Right cardiac atrium (tissue), 5 donors: ENCODE measurements around the gene GTF2F2. TPM values are rescaled to one million over a fixed set of nuclear protein-coding genes. Genes with fewer than 3 reads are reported as not detected.
A peak's percentile ranks its signal among the peaks of the same experiment; 100 is the strongest.
"Not testable (repeated sequence)": the region's sequence is repeated elsewhere in the genome, so short reads cannot be mapped to it uniquely, and the experiment has no call there.

Source experiments
- ATAC-seq, 2 donors: fragments of 200-7000 bp; cut with Tn5 transposase; one replicate each; pipeline versions ENCODE4 v1.8.0 to v1.9.1; 2020; ENCODE audit warnings: moderate library complexity in 2 of 2, mild to moderate bottlenecking in 1 of 2
- DNase-seq, 3 donors: peaks; one replicate each; pipeline ENCODE4 v3.0.0-alpha.2; 2020
- H3K27ac ChIP-seq: one replicate; pipeline ENCODE4 v1.5.1; 2013; ENCODE audit warnings: mild to moderate bottlenecking, low read length, control low read depth, moderate library complexity
- H3K27me3 ChIP-seq: one replicate; pipeline ENCODE4 v1.6.1; 2013; ENCODE audit not compliant: control insufficient read depth, insufficient read depth
- H3K4me1 ChIP-seq: one replicate; pipeline ENCODE4 v1.6.1; 2013; ENCODE audit warnings: low read length; ENCODE audit not compliant: control insufficient read depth, insufficient read depth
- H3K4me3 ChIP-seq: one replicate; pipeline ENCODE4 v1.5.1; 2013; ENCODE audit warnings: low read length, control low read depth
- H3K9me3 ChIP-seq: one replicate; pipeline ENCODE4 v1.6.1; 2013; ENCODE audit warnings: low read length; ENCODE audit not compliant: control insufficient read depth
- WGBS: extraction: QIAGEN DNeasy Blood & Tissue Kit; methylation state at CpG from one replicate; pipeline ENCODE4 v1.1.7; 2013; 5-methylcytosine and 5-hydroxymethylcytosine counted together
- intact Hi-C, 4 donors: fragments of 100-400 bp; cut with DNase I; formaldehyde crosslinking; loops; one replicate each; pipeline versions ENCODE4 v1.11.0 to v1.14.0; 2022 to 2023
- polyA plus RNA-seq: library from polyadenylated mRNA; stranded (reverse); fragments of 200-250 nt; gene quantifications from one replicate; pipeline ENCODE4 v1.2.3, GENCODE V29; 2013
- total RNA-seq, 4 donors: library from RNA; stranded (reverse); fragmentation: NEBNext Ultra II Directional; extraction: Animal tissue kit (Norgen Biotek cat#: 25700); gene quantifications; one replicate each; pipeline ENCODE4 v1.2.1, GENCODE V29; 2021
- donor health status: healthy with polysubstance abuse.
- donor health status: DM: no; HTN: yes; CAD: no.
- donor health status: DM: no; HTN: no; CAD: no.
- donor health status: DM: no; HTN: yes; CAD: no; lungs with severe emphysema.
- donor health status: DM: yes; HTN: yes; CAD: no.

GTF2F2 gene
- total and polyA plus RNA-seq, 5 donors, result 13.6 to 19.8 (median 17.1) TPM

DNA sequence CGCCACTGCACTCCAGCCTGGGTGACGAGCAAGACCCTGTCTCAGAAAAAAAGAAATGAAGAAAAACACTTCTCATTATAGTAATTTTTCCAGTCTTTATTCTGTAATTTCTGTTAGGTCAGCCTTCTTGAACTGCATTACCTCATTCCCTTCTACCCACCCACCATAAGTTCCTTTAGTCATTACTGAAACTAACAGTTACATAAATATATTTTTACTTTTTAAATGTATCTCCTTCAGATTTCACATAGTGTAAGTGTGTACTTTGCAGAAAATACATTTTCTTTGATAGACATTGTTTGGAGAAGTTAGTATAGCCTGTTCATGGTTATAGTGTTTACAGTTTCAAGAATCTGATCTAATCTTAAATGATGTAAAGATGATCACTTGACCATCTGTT is 112.3 kb downstream of the GTF2F2 start:
- Histone ChIP-seq H3K9me3 (no peaks in the 10 kb centered on the region), H3K4me3 (no peak overlapping the region), H3K27ac (no peak overlapping the region), H3K4me1 (no peaks in the 10 kb centered on the region), H3K27me3 (no peaks in the 10 kb centered on the region)
- WGBS, result 99% methylated on average over 2 of the region's 2 CpGs
- no peak for DNase-seq
- intact Hi-C loops, result no loop called here
- ATAC-seq, result no peak

DNA sequence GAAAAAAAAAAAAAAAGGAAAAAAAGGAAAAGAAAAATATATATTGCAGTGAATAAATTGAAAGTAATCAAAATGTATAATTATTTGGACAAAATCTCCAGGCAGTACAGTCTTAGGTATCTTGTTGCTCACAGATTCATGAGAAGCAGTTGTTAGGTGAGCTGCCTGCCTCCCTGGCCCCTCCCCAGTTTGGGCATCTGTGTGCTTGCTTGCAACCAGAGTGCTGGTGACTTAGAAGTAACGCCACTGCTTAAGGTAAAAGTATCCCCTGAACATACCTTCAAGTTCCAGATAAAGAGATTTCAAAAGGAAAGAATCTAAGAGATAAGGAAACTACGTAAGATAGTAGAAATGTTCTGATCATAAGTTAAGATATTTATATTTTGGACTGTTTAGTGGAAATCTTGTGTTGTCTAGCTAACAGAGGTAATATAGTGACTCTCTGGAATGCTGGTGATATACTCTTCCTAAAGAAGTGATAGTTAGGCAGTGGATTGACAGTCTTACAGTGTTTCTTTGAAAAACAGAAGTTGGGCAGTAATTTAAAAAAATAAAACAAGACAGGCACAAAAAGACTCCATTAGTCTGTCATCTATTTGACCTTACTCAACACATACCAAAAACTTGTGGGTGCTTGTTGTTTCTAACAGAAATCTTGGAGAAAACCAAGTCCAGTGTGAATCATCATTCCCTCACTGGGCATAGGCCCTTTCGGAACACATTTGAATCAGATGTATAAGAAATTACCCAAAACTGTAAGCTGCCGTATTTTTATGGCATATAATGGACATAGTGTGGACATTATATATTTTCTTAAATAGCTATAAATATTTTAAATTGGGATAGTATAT is 118.9 kb downstream of the GTF2F2 start:
- H3K27me3 ChIP-seq, result no peaks in the 10 kb centered on the region
- no peak overlapping the region for H3K4me3 ChIP-seq
- DNase-seq, result no peak
- no peaks in the 10 kb centered on the region for H3K4me1 ChIP-seq
- ATAC-seq, result no peak
- 95% methylated on average over 4 of the region's 4 CpGs for WGBS
- H3K27ac ChIP-seq, result no peak overlapping the region
- intact Hi-C loops, result no loop called here
- H3K9me3 ChIP-seq, result no peaks in the 10 kb centered on the region

DNA sequence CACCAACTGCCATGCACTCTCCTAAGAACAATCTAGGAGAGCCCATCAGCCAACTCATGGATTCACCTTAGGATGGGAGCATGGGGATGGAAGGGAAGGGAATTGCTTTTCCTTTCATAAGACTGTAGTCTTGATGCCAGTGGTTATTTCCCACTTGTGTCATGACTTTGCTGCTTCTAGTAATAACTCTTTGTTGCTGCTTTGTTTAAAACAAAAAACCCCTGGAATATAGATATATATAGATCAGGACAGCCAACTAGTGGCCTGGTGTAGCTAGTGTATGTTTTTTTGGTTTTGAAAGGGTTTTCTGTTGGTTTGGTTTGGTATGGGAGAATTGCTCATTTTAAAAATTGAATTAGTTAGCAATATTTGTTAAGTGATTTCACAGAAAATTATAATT is 119.8 kb downstream of the GTF2F2 start:
- ATAC-seq, result no peak
- DNase-seq, result no peak
- H3K4me1 ChIP-seq, result no peaks in the 10 kb centered on the region
- no peaks in the 10 kb centered on the region for H3K27me3 ChIP-seq
- H3K27ac ChIP-seq, result no peak overlapping the region
- H3K9me3 ChIP-seq, result no peaks in the 10 kb centered on the region
- intact Hi-C loops, result no loop called here
- H3K4me3 ChIP-seq, result no peak overlapping the region

DNA sequence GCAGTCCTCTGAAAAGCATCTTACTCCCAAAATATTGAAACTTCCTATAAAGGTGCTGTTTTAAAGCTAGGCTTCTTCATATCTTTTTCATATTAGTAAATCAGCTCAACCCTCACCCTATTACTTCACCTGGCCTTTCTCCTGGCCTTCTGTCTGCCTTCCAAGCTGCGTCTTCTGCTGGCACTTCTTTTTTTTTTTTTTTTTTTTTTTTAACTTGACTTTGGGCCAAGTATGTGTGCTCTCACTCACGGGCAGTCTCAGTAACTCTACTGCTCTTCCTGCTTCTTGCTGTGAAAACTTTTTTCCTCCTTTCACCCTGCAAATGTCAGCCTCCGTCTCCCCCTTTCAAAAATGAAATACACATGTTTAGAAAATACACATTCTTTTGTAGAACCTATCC is 121.8 kb downstream of the GTF2F2 start:
- H3K4me3 ChIP-seq, result no peak overlapping the region
- 4% methylated on average over 3 of the region's 3 CpGs for WGBS
- H3K27me3 ChIP-seq, result no peaks in the 10 kb centered on the region
- ATAC-seq (peak; percentile 43 to 66), DNase-seq (no peak)
- no peaks in the 10 kb centered on the region for H3K9me3 ChIP-seq
- H3K4me1 ChIP-seq, result no peaks in the 10 kb centered on the region
- intact Hi-C loops, result no loop called here
- no peak overlapping the region for H3K27ac ChIP-seq

GRCh38 chr13:45242524-45242923 is 122.2 kb downstream of the GTF2F2 start:
- no peak overlapping the region for H3K27ac ChIP-seq
- H3K27me3 ChIP-seq, result no peaks in the 10 kb centered on the region
- DNase-seq (no peak), ATAC-seq (no peak)
- no peak overlapping the region for H3K4me3 ChIP-seq
- H3K9me3 ChIP-seq, result no peaks in the 10 kb centered on the region
- 97% methylated on average over 1 of the region's 1 CpG for WGBS
- no peaks in the 10 kb centered on the region for H3K4me1 ChIP-seq
- intact Hi-C loops, result no loop called here

GRCh38 chr13:45243077-45243476 is 122.8 kb downstream of the GTF2F2 start:
- Histone ChIP-seq H3K27me3 (no peaks in the 10 kb centered on the region), H3K4me1 (no peaks in the 10 kb centered on the region), H3K9me3 (no peaks in the 10 kb centered on the region), H3K27ac (no peak overlapping the region), H3K4me3 (no peak overlapping the region)
- DNase-seq (no peak), ATAC-seq (no peak)
- 96% methylated on average over 8 of the region's 8 CpGs for WGBS
- intact Hi-C loops, result no loop called here

DNA sequence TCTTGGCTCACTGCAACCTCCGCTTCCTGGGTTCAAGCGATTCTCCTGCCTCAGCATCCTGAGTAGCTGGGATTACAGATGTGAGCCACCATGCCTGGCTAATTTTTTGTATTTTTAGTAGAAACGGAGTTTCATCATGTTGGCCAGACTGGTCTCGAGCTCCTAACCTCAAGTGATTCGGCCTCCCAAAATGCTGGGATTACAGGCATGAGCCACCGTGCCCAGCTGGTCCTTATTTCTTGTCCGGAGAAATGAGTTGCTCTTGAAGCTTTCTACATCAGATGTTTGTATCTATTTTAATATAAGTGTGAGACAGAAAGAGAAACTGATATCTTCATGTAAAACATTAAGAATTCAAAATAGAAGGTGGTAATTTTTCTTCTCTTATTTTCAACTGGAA is 124.4 kb downstream of the GTF2F2 start:
- H3K4me1 ChIP-seq, intact Hi-C loops, H3K27ac ChIP-seq, H3K27me3 ChIP-seq, H3K9me3 ChIP-seq, DNase-seq, ATAC-seq, H3K4me3 ChIP-seq: not testable (repeated sequence)
- WGBS, result 96% methylated on average over 7 of the region's 7 CpGs

DNA sequence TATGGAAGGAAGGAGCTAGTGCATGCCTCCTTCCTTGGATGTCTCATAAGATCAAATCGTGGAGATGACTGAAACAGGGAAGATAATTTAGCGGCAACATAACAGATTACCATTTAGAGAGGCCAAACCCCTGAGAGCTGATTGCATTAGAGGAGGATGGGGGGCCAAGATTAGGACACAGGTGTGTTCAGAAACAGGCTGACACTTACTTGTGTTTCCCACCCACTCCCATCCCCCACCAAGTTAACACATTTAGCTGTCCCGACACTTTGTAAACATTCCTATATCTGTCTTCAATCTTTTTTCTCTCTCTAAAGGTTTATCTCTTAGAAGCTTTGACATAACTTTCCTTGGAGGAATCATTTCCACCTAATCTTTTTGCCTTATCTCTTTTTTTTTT is 129.4 kb downstream of the GTF2F2 start:
- intact Hi-C loops, result no loop called here
- ATAC-seq (no peak), DNase-seq (no peak)
- no peaks in the 10 kb centered on the region for H3K4me1 ChIP-seq
- H3K4me3 ChIP-seq, result no peak overlapping the region
- no peak overlapping the region for H3K27ac ChIP-seq
- no peaks in the 10 kb centered on the region for H3K27me3 ChIP-seq
- WGBS, result 90% methylated on average over 3 of the region's 3 CpGs
- H3K9me3 ChIP-seq, result no peaks in the 10 kb centered on the region

DNA sequence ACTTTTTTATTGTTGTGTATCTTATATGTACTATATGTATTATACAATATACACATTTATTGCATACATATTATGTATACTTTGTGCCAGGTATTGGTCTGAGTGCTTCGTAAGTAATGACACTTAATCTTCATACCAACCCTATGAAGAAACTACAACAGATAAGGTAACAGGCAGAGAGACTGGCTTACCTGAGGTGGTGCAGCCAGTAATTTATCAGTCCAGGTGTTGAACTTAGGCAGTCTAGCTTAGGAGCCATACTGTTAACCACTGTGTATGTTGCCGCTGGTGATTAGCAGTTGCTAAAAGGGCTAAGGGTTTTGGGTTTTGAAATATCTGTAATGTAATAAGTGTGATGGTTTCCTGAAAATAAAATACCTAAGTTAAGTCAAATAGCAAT is 134.1 kb downstream of the GTF2F2 start:
- DNase-seq, result no peak
- Histone ChIP-seq H3K9me3 (no peaks in the 10 kb centered on the region), H3K4me3 (no peak overlapping the region), H3K27me3 (no peaks in the 10 kb centered on the region), H3K4me1 (peaks cover 2% of the 10 kb centered on the region), H3K27ac (no peak overlapping the region)
- intact Hi-C loops, result no loop called here
- ATAC-seq, result no peak
- 97% methylated on average over 2 of the region's 2 CpGs for WGBS

- Histone ChIP-seq H3K4me1 (peaks cover 2% of the 10 kb centered on the region), H3K27me3 (no peaks in the 10 kb centered on the region), H3K9me3 (no peaks in the 10 kb centered on the region), H3K4me3 (no peak overlapping the region), H3K27ac (no peak overlapping the region)
- ATAC-seq (no peak), DNase-seq (no peak)
- intact Hi-C loops, result no loop called here
- WGBS, result 97% methylated on average over 1 of the region's 1 CpG
Measured at GRCh38 chr13:45255247-45255987, 135.1 kb downstream of the GTF2F2 start.

GRCh38 chr13:45256254-45256653 is 135.9 kb downstream of the GTF2F2 start:
- Histone ChIP-seq H3K9me3 (no peaks in the 10 kb centered on the region), H3K4me3 (no peak overlapping the region), H3K27ac (no peak overlapping the region), H3K27me3 (no peaks in the 10 kb centered on the region), H3K4me1 (peaks cover 2% of the 10 kb centered on the region)
- intact Hi-C loops, result no loop called here
- 95% methylated on average over 1 of the region's 1 CpG for WGBS
- ATAC-seq (no peak), DNase-seq (no peak)
